Umbilical cord (tissue), 2 donors: ENCODE results near the gene C10orf88. TPM values are rescaled to one million over a fixed set of nuclear protein-coding genes. Genes with fewer than 3 reads are reported as not detected.

ENCODE experiments used
- DNase-seq: peaks from one replicate; pipeline ENCODE4 v3.0.0-alpha.2; 2015; ENCODE audit warnings: low spot score
- total RNA-seq: library from RNA; depleted of rRNA; stranded (reverse); fragments of >200 nt; gene quantifications from one replicate; pipeline ENCODE4 v1.2.3, GENCODE V29; 2014; ENCODE audit warnings: low replicate concordance; ENCODE audit not compliant: insufficient read depth

Gene C10orf88, protein sequence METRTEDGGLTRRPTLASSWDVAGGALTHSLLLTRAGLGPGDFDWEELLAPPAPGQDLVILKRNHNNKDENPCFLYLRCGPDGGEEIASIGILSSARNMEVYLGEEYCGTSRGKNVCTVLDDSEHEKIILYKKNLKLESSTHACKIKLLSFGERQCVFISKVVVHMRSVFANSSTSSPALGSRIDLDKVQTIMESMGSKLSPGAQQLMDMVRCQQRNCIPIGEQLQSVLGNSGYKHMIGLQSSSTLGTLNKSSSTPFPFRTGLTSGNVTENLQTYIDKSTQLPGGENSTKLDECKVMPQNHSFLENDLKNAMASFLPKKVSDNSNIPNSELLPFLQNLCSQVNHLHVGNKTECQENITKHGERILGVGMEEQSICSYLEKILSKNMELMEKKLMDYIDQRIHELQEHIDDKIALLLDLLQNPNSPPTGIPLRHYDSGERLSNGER
- total RNA-seq: 33.5 TPM

DNA sequence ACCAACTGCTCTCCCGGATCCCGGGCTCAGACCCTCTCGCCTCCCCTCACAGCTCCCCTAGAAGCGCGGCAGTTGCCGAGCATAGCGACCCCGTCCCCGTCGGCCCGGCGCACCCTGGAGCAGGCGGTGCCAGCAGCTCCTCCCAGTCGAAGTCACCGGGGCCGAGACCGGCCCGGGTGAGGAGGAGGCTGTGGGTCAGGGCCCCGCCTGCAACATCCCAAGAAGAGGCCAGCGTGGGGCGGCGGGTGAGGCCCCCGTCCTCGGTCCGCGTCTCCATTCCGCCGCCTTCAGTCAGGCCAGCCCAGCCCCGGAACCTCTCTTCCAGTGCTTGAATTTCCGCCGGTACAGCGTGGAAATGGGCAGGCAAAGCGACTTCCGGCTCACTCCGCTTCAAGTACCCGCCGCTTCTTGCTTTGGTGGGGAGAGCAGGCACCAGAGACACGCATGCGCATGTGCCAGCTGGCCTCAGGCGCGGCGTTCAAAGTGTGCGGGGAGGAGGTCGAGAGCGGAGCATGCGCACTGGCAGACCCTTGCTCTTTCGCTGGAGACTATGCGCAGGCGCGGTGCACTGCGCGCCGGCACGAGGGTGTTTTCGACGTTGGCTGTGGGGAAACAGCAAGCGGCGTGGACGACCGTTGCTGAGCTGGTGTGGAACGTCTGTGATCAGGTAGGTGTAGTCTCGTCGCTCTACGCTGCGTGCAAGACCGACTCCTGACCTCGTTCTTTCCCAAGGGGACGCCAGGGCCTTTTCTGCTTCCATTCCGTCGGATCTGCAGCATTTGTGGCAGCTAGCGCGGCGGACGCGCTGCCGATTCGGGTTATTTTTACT, at the start of gene C10orf88:
Gene C10orf88, minus strand, starts transcription at position 326 of the 829 bp plus-strand sequence. Its CDS starts 49 bp downstream, at position 277.
- peak; percentile 99 for DNase-seq

DNA sequence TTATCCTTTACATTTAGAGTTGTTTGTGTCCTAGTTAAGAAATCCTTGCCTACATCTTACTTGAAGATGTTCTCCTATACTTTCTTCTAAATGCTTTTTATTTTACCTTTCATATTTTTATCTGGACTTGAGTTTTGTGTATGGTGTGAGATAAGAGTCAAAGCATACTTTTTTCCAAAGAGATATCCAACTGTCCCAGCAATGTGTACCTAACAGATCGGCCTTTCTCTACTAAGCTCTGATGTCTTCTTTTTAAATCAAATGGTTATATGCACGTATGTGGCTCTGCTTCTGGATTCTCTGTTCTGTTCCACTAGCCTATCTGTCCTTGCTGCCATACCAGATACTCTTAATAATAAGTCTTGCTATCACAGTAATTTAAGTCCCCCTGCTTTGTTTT, 47.3 kb upstream of the C10orf88 start:
- DNase-seq: no peak

DNA sequence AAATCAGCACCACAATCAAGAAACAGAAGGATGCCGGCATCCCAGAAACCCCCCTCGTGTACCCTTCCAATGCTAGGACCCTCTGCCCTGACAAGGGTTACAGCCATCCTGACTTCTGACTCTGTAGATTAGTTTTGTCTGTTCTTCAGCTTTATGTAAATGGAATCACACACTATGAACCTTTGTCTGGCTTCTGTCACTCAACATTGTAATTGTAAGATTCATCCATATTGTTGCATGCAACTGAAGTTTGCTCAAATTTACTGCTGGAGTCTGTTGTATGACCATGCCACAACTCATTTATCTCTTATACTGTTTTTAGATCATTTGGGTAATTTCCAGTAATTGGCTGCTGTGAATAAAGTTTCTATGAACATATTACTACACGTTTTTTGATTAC, 46.1 kb upstream of the C10orf88 start:
- no peak for DNase-seq

DNA sequence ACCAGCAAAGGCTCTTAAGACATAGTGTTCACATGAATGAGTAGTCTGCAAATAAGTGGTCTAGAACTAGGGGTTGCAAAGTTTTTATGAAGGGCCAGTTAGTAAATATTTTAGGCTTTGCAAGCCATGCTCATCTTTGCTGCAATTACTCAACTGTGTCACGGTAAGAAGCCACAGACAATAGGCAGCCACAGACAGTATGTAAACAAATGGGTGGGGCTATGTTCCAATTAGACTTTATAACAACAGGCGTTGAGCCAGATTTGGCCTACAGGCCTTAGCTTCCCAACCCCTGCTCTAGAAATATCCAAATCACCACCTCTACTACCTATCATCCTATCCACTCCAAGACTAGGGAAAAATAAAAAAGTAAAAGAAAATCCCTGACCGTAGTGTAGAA, 45.3 kb upstream of the C10orf88 start:
- DNase-seq: no peak

DNA sequence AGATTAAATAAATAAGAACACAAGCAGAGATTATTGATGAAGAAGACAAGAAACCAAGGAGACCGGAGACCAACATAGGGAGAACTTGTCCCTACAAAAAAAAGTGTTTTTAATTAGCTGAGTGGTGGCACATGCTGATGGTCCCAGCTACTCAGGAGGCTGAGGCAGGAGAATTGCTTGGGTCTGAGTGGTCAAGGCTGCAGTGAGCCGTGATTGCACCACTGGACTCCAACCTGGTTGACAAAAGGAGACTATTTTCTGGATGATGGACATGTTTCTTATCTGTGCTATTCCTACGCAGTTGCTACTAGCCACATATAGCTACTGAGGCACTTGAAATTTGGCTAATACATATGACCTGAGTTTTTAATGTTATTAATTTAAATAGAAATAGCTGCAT, 44.9 kb upstream of the C10orf88 start:
- DNase-seq: no peak

DNA sequence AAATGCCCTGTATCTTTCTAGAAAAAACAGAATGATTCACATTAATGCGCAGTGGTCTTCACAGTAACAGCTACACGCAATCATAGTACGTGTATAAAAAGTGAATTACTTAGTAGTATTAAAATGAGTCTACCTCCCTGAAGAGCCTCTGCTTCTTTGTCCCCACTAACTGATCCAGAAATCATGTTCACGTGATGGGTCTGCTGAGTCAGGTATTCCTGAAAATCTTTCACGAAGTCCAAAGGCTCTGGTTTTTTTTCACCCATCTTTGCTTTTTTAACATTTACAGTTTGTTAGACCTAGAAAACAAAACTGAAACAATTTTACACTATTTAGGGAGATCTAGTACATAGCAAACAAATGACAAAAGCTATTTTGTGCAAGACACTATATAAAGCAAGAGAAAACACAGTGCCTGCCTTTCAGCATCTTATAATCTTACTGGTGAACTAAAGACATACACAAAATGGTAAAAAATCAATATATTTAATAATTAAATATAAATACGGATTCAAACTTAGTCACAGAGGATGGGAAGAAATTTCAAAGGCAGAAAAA, 44.4 kb upstream of the C10orf88 start:
- no peak for DNase-seq

DNA sequence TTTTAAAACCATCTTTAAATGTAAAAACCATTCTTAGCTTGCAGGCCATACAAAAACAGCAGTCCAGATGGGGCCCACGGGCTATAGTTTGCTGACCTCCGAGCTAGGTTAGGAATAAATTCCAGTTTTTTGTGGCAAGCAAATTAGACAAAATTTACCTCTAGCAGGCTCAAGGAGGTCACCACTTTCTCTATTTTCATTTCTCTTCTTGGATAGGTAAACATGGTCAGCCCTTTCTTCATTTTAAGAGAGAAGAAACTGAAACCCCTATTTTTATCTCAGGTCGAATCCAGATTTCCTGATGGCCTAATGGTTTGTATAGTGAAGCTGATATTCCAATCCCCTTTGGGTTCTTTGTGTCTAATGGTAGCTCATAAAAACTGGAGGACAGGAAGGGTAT, 43.8 kb upstream of the C10orf88 start:
- no peak for DNase-seq

DNA sequence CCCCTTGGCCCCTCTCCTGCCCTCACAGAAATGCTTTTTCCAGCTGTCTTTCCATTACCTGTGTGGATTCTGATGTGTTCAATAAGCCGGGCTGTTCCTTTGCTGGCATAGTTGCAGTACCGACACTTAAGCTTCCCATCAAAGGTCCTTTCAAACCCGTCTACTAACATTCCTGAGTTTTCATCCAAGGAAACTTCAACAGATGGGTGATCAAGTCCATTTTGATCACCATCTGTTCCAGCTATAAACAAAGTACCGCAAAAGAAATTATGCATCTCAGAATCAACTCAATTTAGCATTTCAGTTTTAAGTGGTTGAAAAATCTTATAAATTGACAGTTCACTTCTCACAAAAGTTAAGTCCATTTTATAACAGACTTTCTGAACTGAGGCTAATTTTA, 41.9 kb upstream of the C10orf88 start:
- DNase-seq: no peak

DNA sequence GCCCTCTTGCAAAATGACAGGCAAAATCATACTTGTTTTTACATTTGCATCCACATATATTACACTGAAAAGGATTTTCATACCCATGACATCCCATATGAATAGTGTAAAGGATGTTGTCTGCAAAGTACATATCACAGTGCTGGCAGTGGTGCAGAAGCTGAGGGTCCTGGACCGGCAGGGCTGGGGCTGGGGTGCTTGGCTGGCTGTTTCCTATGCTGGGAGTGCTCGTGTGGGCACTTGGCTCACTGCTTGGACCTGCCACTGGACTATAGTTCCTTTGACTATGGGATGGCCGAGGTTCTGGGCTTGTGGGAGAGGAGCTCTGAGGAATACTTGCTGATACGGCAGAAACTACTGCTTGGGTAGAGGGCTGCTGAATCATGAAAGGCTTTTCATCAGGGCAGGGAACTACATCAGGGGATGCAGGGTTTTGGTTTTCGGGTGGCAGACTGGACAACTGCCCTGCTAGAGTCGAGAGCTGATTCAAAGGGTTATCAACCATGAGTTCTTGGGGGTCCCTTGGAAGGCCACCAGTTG, 39.8 kb upstream of the C10orf88 start:
- no peak for DNase-seq

DNA sequence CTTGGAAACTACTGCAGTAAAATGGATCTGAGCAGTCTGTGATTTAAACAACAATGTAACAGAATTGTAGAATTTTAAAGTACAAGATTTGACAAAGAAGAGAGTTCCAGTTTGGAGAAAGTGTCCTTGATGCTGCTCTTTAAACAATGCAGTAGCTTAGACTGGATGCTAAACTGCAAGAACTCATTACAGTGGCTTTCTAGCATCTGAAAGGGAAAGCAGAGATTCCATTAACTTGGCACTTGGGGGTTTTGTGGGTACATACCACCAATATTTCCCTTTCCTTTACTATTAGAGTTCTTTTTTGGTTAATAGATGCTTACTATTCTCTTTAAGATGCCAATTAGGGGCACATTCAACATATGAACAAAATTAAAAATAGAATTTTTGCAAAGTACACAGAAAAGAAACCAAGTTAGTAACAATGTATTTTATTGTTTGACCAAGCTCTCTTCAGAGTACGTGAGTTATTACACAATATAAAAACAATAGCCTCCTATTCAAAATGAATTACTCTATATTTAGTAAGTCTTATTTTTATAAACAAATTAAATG, 38.1 kb upstream of the C10orf88 start:
- DNase-seq: no peak

DNA sequence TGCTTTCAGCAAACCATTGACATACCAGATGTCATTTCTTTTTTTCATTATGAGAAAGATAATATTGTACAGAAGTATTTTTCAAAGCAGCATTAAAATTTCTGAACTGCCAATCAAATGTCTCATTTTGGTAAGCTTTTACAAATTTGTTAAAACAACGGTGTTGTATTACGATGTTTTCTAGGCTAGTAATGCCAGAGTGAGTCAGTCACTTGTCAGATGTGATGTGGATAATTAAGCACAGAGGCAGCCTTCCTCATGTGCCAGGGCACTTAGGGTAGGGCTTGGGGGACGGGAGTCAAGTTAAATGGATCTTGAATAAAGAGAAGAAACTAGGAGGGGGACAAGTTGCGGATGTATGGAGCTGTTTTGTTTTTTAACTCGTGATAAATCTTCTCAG, 36.3 kb upstream of the C10orf88 start:
- no peak for DNase-seq

DNA sequence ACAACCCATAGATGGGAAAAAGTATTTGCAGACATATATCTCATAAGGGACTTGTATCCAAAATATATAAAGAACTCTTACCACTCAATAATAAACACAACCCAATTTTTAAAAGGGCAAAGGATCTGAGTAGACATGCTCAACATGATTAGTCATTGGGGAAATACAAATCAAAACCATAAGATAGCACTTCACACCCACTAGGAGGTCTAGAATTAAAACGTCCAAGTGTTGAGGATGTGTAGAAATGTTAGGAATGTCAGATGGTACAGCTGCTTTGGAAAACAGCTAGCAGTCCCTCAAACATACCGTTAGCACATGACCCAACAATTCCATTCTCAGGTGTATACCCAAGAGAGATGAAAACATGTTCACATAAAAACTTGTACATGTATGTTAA, 34.5 kb upstream of the C10orf88 start:
- DNase-seq: no peak

DNA sequence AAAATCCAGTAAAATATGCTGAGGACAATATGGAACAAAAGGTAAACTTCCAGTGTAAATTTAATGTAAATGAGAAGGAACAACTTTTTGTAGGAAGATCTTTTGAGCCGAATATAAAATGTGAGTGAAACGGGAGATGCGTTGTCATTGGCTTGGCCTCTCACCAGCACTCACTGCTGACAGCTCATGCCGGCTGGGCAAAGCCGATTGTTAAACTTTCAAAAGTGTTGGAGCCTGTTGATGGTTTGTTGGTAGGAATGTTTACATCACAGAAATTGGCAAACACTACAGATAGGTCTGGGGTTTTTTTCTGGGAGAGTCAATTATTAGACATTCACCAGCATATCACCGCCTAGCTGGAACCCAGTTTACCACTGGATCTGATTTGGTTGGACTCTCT, 32.3 kb upstream of the C10orf88 start:
- no peak for DNase-seq

DNA sequence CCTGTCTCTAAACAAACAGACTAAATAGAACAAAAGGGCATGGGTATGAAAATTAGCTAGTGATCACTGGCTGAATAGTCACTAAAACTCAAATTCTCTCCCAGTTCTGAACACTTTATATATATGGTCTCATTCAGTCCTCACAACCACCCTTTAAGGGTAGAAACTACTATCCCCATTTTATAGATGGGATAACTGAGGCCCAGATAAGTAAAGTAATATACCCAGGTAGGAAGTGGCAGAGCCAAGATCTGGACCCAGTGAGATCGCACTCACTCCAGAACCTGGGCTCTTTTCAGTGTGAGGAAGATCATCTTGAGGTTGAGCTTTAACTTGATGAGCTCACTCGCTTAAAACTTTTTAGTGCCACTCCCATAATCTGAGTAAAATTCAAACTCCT, 30.7 kb upstream of the C10orf88 start:
- DNase-seq: no peak

DNA sequence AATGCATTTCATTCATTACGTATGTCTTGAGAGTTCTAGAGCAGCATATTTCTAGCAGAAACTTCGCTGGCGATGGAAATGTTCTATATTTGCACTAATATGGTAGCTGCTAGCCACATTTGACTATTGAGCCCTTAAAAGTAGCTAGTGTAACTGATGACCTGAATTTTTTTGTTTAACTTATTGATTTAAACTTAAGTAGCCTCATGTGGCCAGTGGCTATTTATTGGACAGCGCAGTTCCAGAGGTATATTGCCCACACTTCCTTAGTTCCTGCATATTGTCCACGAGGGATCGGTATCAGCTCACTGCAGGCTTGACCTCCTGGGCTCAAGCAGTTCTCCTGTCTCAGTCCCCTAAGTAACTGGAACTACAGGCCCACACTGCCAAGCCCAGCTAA, 29.9 kb upstream of the C10orf88 start:
- DNase-seq: no peak

DNA sequence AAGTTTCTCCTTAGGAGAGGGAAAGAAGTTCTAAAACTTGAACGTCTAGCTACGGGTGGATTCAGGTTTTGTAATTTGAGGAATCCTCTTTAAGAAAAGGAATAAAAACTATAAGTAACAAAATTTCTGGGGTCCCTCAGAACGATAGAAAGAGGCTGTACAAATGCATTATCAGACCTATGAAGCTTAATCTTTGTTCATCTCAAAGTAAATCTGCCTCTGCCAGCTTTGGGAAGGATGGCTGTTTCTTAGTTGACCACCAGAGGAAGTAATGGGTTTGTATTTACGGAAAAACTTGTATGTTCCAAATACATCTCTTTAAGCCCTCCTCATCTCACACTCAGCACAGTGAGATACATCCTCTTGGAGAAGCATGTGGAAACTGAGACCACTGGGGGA, 27.0 kb upstream of the C10orf88 start:
- DNase-seq: peak; percentile 39

DNA sequence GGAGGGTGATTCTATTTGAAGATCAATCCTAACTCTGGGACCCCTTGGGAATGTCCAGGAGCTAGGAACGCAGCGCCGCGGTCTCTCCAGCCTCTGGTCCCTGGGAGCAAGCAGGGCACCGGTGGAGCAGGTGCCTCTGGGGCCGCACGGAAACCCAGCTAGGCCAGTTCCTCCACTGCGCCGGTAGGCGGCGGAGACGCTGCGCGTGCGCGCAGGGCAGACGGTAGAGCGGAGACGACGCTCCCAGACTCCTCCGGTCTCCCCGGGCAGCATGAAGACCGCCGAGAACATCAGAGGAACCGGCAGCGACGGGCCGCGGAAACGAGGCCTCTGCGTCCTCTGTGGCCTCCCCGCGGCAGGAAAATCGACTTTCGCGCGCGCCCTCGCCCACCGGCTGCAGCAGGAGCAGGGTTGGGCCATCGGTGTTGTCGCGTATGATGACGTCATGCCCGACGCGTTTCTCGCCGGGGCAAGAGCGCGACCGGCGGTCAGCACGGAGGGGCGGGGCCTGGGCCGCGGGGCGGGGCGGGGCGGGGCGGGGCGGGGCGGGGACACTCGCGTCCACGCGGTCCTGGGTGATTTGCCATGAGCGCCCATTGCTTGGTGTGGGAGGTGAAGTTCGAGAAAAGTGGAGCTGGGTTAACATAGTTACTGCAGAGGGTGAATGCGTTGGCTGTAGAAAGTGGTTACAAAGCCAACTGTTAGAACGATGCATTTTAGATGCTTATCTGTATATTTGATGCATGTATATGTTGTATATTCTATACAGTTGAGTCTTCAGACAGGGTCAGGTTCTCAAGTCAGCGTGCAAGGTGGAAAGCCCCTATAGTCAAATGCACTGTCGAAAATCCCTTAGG, 26.4 kb upstream of the C10orf88 start, which contains the start of gene PSTK:
Gene PSTK, plus strand, starts transcription at position 193 of the 857 bp plus-strand sequence. Its CDS starts 79 bp downstream, at position 272.
- peak; percentile 94 for DNase-seq

DNA sequence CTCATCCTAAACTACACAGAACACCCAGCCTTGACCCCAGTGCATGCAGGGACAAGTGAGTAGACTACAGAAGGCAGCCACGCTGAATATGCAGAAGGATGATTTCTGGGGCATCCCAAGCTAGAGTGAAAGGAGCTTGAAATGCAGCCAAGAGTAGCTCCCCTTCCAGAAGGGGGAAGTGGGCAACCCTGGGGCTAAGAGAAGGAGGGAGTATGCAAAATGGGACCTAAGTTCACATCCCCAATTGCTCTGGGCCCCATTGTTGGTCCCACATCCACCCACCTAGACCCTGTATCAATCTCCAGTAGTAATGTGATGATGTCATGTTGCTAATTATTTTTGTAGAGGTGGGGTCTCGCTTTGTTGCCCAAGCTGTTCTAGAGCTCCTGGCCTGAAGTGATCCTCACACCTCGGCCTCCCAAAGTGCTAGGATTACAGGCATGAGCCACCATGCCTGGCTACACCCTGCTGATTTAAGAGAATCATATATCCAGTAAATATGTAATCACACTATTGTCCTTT, 20.6 kb upstream of the C10orf88 start:
- DNase-seq: no peak

DNA sequence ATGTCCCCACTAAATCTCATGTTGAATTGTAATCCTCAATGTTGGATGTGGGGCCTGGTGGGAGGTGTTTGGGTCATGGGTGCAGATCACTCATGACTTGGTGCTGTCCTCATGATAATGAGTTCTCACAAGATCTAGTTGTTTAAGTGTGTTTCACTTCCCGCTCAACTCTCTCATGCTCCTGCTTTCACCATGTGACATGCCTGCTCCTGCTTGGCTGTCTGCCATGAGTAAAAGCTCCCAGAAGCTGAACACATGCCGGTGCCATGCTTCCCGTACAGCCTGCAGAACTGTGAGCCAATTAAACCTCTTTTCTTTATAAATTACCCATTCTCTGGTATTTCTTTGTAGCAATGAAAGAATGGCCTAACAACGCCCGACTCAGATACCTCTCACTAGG, 20.0 kb upstream of the C10orf88 start:
- no peak for DNase-seq

DNA sequence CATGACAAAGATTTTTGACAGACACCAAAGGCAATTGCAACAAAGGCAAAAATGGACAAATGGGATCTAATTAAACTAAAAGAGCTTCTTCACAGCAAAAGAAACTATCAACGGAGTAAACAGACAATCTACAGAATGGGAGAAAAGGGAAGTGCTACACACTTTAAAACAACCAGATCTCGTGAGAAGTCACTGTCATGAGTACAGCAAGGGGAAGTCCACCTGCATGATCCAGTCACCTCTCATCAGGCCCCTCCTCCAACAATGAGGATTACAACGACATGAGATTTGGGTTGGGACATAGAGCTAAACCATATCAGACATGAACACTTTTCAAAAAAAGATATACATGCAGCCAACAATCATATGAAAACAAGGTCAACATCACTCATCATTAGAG, 14.7 kb upstream of the C10orf88 start:
- DNase-seq: no peak

DNA sequence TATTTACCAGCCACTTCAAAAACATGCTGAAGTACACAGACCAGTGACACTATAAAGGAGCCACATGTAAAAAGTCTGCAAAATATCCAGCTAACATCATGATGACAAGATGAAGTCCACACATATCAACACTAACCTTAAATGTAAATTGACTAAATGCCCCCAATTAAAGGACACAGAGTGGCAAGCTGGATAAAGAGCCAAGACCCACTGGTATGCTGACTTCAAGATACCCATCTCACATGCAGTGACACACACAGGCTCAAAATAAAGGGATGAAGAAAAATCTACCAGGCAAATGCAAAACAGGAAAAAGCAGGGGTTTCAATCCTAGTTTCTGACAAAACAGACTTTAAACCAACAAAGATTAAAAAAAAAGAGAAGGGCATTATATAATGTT, 12.9 kb upstream of the C10orf88 start:
- DNase-seq: no peak
